Amygdala (tissue), 56 donors: ENCODE results near the gene LRG1.

Experiments used
- DNase-seq, 56 donors: peaks; one replicate each; lab custom pipeline; 2025; lab: John Stamatoyannopoulos, UW

LRG1 gene

DNA sequence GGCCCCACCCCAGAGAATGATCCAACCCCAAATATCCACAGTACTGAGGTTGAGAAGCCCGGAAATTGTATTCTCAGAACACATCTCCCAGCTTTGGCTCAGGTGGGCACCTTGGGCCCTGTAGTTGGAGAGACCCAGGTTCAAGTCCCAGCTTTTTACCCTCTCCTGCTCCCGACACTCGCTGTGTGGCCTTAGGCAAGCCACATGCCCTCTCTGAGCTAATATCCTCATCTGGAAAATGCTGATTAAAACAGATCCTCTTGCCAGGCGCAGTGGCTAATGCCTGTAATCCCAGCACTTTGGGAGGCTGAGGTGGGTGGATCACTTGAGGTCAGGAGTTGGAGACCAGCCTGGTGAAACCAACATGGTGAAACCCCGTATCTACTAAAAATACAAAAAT lies 24.1 kb downstream of the LRG1 start:
- no peak for DNase-seq

DNA sequence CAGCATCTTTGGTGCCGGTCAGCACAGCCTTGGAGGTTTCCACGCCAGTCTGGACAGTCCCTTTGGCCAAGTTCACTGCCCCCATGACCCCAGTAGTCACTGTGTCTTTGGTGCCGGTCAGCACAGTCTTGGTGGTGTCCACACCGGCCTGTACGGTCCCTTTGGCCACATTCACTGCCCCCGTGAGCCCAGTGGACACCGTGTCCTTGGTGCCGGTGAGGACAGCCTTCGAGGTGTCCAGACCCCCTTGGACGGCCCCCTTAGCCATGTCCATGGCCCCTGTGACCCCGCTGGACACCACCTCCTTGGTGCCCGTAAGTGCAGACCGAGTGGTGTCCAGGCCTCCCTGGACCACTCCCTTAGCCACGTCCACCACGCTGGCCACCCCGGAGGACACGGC lies 26.6 kb downstream of the LRG1 start:
- DNase-seq, result no peak

DNA sequence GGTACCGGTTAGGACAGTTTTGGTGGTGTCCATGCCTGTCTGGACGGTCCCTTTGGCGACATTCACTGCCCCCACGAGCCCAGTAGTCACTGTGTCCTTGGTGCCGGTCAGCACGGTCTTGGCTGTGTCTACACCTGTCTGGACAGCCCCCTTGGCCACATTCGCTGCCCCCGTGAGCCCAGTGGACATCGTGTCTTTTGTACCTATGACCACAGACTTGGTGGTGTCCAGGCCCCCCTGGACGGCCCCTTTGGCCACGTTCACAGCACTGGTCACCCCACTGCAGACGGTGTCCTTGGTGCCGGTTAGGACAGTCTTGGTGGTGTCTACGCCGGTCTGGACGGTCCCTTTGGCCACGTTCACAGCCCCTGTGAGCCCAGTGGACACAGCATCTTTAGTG lies 27.8 kb downstream of the LRG1 start:
- no peak for DNase-seq

DNA sequence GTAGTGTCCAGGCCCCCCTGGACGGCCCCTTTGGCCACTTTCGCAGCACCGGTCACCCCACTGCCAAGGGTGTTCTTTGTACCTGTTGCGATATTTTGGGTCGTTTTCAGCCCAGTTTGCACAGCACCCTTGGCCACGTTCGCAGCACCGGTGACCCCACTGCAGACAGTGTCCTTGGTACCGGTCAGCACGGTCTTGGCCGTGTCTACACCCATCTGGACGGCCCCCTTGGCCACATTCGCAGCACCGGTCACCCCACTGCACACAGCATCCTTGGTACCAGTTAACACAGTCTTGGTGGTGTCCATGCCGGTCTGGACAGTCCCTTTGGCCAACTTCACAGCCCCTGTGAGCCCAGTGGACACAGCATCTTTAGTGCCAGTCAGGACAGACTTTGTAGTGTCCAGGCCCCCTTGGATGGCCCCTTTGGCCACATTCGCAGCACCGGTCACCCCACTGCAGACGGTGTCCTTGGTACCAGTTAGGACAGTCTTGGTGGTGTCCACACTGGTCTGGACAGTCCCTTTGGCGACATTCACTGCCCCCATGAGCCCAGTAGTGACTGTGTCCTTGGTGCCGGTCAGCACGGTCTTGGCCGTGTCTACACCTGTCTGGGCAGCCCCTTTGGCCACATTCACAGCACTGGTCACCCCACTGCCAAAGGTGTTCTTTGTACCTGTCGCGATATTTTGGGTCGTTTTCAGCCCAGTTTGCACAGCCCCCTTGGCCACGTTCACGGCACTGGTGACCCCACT lies 28.4 kb downstream of the LRG1 start:
- no peak for DNase-seq

DNA sequence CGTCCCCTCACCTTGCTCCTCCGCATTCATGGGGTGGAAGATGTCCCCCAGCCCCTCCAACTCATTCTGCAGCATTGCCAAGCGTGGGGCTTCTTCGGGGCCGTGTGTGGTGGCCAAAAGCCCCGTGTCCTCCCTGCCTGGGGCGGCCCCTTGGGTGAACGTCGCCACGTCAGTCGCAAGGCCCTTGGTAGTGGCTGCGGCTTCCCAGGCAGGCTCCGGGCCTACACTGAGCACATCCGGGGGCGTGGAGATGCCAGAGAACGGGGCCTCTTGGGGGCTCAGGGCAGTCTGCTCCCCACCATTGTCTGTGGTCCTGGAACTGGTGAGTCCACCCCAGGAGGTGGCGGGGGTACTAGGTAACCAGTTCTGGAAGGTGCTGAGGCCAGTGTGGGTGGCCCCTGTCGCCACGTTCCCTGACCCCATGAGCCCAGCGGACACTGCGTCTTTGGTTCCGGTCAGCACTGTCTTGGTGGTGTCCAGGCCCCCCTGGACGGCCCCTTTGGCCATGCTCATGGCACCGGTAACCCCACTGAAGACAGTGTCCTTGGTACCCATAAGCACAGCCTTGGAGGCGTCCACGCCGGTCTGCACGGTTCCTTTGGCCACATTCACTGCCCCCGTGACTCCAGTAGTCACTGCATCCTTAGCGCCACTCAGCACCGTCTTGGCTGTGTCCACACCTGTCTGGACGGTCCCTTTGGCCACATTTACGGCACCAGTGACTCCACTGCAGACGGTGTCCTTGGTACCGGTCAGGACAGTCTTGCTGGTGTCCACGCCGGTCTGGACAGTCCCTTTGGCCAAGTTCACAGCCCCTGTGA lies 29.2 kb downstream of the LRG1 start:
- DNase-seq, result no peak

DNA sequence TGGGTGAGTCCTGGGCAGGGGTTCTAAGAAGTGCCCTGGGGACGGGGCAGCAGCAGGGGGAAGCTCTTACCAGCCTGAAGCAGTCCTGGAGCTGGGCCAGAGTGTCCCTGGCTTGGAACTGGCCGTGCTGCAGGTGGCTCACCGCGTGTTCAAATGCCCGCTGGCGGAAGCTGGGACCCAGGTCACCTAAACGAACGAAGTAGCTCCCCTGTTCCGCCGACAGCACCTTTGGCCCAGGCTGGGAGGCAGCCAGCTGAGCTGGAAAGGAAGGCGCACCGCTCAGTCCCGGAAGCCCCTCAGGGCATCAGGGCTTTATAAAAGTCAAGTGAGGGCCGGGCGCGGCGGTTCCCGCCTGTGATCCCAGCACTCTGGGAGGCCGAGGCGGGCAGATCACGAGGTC lies 31.1 kb downstream of the LRG1 start:
- no peak for DNase-seq

DNA sequence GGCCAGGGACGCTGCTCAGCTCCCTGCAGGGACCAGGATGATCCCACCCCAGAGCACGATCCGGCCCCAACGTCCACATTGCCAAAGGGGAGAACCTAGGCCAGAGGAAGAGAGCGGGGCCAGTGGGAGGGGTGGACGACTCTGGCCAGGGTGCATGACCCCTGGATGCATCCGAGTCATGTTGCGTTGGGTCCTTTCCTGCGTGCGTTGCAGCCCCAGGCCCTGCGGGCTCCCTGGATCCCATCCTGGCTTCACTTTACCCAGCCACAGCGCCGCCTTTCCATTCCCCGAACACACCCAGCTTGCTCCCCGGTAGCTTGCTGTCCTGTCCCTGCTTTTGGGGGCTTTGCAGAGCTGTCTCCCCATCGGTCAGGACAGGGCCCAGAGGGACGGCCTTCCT lies 32.0 kb downstream of the LRG1 start:
- DNase-seq, result no peak

DNA sequence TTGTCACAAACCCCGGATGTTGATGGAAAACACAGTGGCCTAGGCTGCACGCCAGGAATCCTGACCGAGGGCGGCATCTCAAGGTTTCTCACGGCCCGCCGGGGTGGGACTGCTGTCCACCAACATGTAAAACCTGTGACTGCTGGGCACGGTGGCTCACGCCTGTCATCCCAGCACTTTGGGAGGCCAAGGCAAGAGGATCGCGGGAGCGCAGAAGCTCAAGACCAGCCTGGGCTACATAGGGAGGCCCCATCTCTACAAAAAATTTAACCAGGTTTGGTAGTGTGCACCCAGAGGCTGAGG lies 32.7 kb downstream of the LRG1 start:
- no peak for DNase-seq

DNA sequence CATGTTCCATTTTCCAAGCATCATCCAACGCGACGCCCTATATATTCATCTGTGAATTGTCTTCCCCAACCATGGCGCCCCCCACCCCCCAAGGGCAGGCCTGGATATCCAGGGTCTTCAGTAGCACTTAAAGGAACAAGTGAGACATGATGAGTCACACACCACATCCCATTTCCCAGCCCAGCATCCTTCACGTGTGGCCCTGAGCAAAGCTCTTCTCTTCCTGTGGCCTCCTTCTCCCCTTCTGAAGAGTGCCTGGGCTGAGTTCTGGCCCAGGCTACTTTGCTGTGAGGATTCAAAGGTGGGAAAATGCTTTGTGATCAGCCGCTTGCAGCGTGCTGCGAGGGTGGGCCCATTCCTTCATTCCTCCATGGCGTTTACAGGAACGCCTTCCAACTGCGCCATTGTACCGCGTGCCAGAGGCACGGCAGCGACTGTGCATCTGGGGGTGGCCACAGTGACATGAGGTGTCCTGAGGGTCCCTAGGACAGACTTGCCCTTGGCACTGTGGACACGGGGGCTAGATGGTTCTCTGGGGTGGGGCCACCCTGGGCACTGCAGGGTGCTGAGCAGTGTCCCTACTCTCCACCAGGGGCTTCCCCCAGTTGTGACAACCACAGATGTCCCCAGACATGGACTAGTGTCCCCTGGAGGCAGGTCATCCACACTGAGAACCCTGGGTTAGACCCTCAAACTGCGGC lies 33.2 kb downstream of the LRG1 start:
- DNase-seq, result no peak

DNA sequence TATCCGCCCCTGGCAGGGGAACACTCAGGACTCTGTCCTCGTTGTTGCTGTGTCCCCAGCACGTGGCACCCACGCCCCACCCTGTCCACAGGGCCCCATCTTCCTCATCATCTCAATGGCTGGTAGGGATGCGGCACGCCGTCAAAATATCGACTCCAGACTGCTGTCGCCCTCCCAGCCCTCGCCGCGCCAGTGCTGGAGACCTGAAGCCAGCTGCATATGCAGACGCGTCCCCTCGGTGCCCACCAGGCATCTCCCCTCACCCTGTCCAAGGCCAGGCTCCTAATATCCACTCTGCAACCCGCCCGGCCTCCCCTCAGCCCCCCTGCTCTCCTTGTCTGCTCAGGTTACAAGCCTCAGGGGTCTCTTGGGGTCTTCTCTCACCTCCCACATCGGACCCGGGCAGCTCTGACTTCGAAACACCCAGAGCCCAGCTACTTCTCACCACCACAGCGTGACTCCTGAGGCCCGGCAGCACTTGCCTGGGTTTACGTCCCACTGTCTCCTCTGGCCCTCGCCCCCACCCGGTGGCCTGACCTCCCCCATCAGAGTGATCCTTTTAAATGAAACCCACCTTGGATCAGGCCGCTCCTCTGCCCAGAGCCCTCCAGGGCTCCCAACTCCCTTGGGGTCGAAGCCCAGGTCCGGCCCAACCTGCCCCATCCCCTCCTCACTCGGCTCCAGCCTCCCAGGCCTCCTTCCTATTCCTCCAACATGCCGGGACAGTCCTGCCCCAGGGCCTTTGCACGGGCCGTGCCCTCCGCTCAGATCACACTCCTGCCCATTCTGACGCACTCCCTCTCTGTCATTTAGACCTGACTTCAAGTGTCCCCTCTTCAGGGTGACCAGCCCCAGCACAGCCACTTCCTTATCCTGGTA lies 34.0 kb downstream of the LRG1 start:
- no peak for DNase-seq

DNA sequence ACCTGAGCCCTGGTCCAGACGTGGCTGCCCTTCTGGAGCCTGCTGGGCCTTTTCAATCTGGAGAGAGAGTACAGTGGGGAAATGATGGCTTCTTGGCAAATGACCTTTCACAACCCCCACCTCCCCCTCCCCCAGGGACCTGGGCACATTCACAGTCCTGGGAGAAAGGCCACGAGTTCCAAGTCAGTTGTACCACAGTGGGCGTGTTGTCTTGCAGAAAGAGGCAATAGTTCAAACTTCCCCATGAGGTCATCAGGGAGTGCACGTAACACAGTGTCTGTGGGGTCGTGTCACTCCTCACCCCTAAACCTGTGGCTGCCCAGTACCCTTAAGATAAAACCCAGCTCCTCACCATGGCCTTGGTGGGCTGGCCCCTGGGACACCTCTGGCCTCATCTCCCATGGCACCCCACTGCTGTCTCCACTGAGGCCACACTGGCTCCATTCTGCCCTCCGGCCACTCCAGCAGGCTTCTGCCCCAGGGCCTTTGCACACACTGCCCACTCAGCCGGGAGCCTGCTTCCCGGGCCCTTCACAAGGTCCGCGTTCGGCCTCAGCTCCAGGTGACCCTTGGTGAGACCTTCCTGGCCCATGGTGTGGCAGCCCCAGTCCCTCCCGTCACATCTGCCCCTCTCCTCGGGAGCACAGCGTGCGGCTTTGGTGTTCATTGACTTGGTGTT lies 34.8 kb downstream of the LRG1 start:
- DNase-seq, result no peak

DNA sequence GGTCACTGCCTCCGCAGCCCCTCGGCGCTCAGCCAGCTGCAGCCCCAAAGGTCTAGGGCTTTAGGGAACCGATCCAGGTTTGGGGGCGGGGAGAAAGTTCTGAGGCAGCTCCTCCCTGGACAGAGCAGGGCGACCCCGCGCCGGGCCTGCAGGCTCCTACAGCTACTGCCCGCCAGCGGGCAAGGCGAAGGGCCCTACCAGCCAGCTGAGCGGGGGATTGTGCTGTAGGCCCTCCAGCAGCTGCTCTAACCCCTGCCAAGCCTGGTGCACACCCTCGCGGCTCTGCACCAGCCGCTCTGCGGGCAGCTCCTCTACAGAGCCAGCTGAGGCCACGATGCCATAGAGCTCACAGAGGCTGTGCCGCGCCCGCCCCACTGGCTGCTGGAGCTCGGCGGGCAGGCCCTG lies 35.5 kb downstream of the LRG1 start:
- DNase-seq, result peak in 35 of 56 donors; percentile 6 to 79 (median 38)

DNA sequence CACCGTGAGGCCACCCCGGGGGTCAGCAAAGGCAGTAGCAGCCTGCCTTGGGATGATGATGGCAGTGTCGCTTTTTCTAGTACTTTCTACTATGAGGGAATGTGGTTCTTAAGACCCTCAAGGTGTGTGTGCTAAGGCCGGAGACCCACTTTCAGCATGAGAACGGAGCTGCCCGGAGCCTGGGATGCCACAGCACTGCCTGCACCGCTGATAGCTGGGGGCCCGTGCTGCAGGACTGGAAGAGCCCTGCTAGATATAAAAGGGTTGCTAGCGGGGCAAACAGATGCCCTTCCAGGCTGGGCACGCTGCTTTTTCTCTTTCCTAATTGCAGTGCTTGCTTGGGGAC lies 36.0 kb downstream of the LRG1 start:
- DNase-seq, result no peak

DNA sequence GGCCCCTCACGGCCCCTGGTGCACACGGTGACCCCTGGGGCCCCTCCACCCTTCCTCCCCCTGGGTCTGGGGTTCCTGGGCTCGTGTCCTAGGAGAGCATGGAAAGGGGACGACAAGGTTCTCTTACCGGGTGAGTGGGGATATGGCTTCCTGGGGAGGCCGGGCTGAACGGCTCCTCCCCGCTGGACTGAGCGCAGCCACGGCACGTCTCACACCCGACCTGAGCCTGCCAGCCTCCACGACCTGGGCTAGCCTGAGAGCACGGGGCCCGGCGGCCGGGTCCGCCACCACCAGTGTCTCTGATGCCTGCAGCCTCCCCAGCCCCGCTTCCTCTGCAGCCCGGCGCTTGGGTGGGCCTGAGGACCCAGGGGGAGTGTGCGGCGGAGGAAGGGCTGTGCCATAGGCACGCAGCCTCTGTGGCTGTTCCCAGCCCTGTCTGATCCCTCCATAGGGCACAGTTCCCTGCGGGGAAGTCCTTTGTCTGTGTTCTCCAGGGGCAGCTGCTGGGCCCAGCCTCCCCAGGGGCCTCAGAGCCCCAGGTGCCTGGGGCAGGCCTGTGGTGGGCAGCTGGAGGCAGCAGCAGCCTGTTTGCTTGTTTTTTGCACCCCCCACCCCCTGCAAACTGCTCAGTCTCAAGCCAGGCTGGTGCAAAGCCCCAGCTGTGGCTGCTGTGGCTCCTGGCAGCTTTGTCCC lies 36.6 kb downstream of the LRG1 start:
- DNase-seq, result no peak

DNA sequence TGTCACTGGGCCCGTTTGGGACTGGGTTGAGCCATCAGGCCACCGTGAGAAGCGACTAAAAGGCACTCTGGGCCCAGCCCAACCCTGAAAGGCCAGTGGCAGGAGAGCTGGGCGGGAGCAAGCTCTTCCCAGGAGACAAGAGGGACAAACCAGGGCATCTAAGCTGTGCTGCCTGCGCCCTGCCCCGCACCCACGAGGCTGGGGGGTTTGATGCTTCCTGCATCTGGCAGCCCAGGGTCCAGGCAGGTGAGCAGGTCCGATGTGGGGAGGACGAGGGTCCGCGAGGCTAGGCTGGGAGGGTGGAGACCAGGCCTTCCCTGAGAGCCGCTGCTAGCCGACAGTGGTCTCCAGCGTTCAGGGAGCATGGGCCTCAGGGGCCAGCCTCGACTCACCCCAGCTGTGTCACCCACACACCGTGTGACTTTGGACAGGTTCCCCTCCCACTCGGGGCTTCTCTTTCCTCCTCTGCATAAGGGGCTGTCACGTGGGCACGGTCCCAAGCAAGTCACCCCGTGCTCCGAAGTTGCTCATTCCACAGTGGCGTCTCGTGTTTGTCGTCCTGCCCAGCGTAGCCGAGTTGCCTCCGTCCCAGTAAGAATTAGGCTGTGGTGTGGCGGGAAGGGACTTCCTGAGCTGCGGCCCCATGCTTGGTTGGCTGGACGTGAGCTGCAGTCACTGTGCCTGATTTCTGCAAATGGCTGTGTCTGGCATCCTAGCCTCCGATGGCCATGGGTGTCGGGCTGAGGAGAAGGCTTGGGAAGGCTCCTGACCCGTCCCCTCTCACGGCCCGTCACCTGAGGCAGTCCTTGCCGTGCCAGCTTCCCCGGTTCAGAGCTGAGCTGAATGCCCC lies 37.3 kb downstream of the LRG1 start:
- DNase-seq, result no peak

DNA sequence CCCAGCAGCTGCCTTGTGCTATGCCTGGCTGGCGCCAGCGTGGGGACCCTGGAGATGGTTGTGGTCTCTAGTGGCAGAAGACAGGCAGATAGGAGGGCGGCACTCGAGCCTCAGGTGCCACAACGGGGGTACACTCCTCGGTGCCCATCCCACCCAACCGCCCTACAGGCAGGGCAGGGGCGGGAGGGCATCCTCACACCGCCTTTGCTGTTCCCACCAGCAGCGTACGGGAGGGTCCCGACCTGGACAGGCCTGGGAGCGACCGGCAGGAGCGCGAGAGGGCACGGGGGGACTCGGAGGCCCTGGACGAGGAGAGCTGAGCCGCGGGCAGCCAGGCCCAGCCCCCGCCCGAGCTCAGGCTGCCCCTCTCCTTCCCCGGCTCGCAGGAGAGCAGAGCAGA lies 38.1 kb downstream of the LRG1 start:
- DNase-seq, result no peak

DNA sequence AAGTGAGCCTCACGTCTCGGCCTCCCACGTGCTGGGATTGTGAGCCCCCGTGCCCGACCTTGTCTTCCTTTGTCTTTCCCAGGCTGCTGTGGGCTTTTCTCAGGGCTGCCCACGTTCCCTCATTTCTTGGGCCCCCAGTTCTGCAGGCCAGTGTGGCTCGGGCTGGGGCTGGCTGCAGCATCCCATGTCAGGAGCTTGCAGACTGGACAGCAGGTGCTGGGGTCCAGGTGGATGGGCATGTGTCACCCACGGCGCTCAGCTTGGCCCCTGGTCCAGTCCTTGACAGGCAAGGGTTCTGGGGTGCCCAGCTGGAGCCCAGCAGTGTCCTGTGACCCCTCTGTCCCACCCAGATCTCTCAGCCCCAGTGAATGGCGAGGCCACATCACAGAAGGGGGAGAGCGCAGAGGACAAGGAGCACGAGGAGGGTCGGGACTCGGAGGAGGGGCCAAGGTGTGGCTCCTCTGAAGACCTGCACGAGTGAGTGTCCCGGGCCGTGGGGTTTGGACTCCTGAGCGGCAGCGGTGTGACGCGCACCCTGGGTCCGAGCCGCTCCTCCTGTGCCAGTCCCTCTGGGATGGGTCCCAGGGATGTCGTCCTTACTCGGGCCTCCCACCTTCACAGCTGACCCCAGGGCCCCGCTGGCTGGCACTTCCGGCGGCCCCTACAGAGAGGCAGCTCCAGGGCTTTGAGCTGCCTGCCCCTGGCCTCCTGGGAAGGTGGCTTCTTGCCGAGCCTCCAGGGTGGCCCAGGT lies 38.8 kb downstream of the LRG1 start:
- DNase-seq, result no peak

DNA sequence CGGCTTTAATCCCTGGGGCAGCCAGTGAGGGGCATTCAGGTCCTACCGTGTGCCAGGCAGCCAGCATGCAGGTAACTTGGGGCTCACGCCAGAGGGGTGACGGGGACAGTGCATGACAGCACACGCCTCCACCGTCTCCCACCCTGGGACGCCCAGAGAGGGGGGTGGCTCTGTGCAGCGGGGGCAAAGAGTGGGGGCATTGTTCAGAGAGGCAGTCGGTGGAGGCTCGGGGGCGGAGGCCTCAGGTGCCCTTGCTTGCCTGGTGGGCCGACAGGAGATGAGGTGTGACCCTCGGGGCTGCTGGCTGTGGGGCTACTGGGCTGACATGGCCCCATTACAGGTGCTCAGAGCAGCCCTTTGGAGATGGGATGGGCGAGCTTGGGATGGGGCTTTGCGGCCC lies 40.0 kb downstream of the LRG1 start:
- DNase-seq, result no peak
